Liver (tissue), 3 donors: Measurements from ENCODE around the gene NPTX2.

Experiments
- CTCF ChIP-seq: fragments of 150-350 bp; IDR thresholded peaks from 2 replicates; pipeline ENCODE4 v1.5.1; 2017; ENCODE audit warnings: improper control_type of control experiment, low read depth, low read length; ENCODE audit not compliant: missing input control
- HNF4G ChIP-seq: IDR thresholded peaks from 2 replicates; pipeline ENCODE4 v1.6.1; 2016; ENCODE audit warnings: antibody characterized with exemption
- JUND ChIP-seq, 2 donors: IDR thresholded peaks; 2 replicates each; pipeline ENCODE4 v1.6.1; 2016; ENCODE audit warnings: antibody characterized with exemption in 2 of 2
- MAX ChIP-seq: IDR thresholded peaks from 2 replicates; pipeline ENCODE4 v1.6.1; 2016; ENCODE audit warnings: antibody characterized with exemption
- RAD21 ChIP-seq, 2 donors: IDR thresholded peaks; 2 replicates each; pipeline ENCODE4 v1.6.1; 2016; ENCODE audit warnings: antibody characterized with exemption in 2 of 2, mild to moderate bottlenecking in 2 of 2
- SP1 ChIP-seq: IDR thresholded peaks from 2 replicates; pipeline ENCODE4 v1.6.1; 2018; ENCODE audit warnings: antibody characterized with exemption, mild to moderate bottlenecking
- YY1 ChIP-seq: IDR thresholded peaks from 2 replicates; pipeline ENCODE4 v1.6.1; 2016; ENCODE audit warnings: antibody characterized with exemption, mild to moderate bottlenecking
- ZBTB33 ChIP-seq: IDR thresholded peaks from 2 replicates; pipeline ENCODE4 v1.6.1; 2016; ENCODE audit warnings: antibody characterized with exemption
- TF ChIP-seq, protein P1 (sequence below): IDR thresholded peaks from 2 replicates; pipeline ENCODE4 v1.6.1; 2016; ENCODE audit warnings: antibody characterized with exemption
- donor health status: healthy.
- donor health status: healthy.

DNA sequence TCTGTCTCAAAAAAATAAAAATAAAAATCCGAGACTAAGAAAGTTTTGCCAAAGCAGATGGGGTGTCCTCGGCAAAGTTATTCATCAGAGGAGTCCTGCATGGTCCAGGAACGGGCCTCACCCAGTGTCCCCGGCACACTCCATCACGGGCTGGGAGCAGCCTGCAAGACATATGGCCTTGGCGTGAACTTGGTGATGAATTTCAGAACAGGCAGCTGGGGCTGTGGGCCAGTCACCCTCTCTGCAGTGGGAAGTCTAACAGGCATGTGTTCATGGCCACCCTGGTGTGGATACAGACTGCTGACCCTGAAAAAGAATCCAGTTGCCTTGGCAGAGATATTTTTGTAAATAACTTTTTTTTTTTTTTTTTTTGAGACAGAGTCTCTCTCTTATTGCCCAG is 34.7 kb downstream of the NPTX2 start:
- no peak for TF ChIP-seq YY1
- no peak for TF ChIP-seq CTCF
- TF ChIP-seq, protein P1, sequence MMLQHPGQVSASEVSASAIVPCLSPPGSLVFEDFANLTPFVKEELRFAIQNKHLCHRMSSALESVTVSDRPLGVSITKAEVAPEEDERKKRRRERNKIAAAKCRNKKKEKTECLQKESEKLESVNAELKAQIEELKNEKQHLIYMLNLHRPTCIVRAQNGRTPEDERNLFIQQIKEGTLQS, result no peak
- TF ChIP-seq MAX, result no peak
- TF ChIP-seq ZBTB33, result no peak
- no peak for TF ChIP-seq SP1
- no peak for TF ChIP-seq JUND (IDR thresholded peaks at IDR 0.05)
- no peak for TF ChIP-seq HNF4G
- TF ChIP-seq RAD21 (IDR thresholded peaks at IDR 0.05), result no peak
